A375 (cell line): ENCODE data around the gene ELMOD1. TPM values are rescaled to one million over a fixed set of nuclear protein-coding genes. Genes with fewer than 3 reads are reported as not detected.

ENCODE experiments used
- total RNA-seq: library from RNA; depleted of rRNA; stranded (reverse); fragments of >200 nt; shearing (Covaris generic); gene quantifications from 2 replicates; pipeline ENCODE4 v1.2.3, GENCODE V29; 2014; rRNA removed

ELMOD1 gene
- total RNA-seq, result 0.32 and 0.60 TPM in 2 replicates

DNA sequence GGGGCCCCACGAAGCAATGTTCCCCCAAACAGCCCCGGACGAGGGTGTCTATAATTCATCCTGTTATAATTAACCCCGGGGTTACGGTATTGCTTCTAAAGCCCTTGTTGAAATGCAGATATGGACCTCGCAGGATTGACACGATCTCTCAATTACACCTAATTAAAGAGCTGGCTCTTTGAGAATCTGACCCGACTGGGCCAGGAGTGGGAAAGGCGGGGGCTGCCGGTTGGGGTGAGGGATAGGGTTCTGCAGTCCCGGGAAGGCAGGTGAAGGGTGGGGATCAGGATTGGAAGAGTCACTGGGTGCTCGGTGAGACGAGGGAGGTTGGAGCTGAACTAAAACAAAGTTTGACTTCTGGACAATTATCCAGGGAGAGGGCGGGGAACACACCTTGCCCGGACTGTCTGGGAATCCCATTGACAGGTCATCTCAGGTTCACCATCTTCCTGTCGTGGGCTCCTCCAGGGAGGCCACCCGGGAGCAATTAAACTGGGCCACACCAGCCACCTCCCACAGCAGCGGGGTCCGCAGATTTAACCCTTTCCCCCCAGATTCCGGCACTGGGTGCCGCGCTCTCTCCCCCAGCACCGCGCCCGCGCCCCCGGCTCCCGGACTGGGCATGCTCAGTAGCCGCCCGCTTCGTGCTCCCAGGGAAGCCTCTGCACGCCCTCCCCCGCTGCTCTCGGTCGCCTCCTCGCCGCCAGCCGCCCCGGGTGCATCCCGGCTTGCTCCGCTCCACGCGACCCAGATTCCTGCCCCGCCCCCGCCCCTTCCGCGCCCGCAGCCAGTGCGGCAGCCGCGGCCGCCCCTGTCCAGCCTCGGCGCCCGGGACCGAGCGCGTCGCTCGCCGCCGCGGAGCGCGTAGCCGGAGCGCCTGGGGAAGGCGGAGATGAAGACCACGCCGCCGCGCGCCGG, at the start of gene ELMOD1:
Gene ELMOD1, plus strand, starts transcription at position 688 of the 918 bp plus-strand sequence. CDS start 27,043 bp downstream, outside the sequence.

DNA sequence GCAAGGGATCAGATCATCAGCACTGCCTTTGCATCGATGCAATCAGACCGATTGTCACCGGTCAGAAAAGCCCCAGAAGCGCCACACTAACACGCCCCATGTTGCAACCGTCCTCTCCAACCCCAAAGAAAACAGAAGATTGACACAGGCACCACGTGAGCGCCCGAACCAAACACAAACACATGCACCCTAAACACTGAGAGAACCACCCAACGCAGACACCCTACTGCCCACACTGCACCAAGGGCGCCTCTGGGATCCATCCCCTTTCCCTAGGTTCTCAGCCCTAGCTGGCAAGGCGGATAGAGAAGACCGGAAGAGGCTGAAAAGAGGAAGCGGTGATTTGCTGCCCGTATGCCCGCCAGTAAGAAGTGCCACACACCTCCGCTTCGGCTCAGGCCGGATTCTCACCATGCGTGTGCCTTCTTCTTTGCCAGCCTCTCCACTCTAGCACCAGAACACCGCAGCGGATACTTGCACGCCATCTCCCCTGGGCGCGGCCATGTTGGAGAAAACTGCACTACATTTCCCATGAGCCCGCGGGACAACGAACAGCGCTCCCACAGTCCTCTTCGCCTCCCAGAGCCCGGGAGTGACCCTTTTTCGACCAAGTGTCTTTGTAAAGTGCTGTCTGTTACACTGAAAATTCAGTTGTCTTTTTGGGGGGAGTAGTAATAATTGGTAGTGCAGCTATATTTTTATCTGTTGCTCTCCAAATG, 25.6 kb upstream of the ELMOD1 start, which contains the start of gene ALKBH8:
Gene ALKBH8, minus strand, starts transcription at position 517 of the 719 bp plus-strand sequence. CDS start 4,842 bp downstream, outside the sequence.

DNA sequence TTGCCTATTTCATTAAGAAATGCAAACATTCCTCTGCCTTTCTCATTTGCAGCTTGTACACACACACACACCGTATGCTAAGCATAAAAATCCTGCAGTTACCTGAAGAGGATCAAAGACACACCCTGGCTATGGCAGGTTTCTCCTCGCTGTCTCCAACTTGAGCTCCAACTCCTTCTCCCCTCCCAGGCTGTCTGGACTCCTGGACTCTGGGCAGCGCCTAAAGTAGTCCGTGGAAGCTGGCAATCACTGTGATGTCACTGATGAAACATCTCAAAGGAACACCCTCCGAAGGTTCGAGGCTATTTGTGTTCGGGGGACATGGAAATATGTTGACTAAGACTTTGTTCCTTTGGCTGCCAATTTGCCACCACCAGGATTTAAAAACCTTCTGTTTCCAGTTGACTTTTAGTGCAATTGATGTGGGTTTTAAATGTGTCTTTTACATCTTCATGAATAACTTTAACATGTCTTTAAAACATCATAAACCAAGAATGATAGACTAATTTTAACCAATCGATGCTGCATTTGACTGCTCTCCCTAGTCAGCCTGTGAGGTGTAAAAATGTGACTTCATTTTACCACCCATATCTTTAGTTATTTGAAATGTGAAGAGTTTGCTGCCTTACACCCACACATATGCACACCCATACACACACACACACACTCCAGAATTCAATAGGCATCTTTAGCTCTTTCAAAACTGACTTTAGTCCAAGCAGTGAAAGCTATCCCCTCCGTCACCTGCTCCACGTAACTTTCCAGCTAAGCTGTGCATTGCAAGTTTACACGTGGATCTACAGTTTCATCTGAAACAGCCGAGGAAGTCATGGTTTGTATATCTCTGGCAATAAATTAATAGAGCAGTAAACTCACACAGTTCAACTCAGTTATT, 121.2 kb downstream of the ELMOD1 start, which contains the start of gene SLN:
Gene SLN, minus strand, starts transcription at position 196 of the 895 bp plus-strand sequence.

Other genes starting within 250 kb of the ELMOD1 start
- 12.9 and 13.0 TPM in 2 replicates for gene CWF19L2, start 133.3 kb upstream of the ELMOD1 start, total RNA-seq
- gene ALKBH8, start 25.4 kb upstream of the ELMOD1 start, total RNA-seq, result 11.5 and 13.8 TPM in 2 replicates
- gene SLN, start 120.9 kb downstream of the ELMOD1 start, total RNA-seq, result not detected in 2 replicates